Kidney epithelial cell (primary cell): ENCODE data around the gene CDKN2AIP. TPM values are rescaled to one million over a fixed set of nuclear protein-coding genes. Genes with fewer than 3 reads are reported as not detected.

Experiments
- DNase-seq: peaks from one replicate; pipeline ENCODE4 v3.0.0-alpha.2; 2010; ENCODE audit warnings: low read depth
- H3K27me3 ChIP-seq: 2 replicates; pipeline ENCODE4 v1.6.0; 2011; ENCODE audit warnings: low read length; ENCODE audit not compliant: control insufficient read depth, insufficient read depth
- H3K36me3 ChIP-seq: 2 replicates; pipeline ENCODE4 v1.5.1; 2011; ENCODE audit warnings: low read length; ENCODE audit not compliant: control insufficient read depth, insufficient read depth
- H3K4me3 ChIP-seq: 2 replicates; pipeline ENCODE4 v1.5.1; 2011; ENCODE audit warnings: low read depth, mild to moderate bottlenecking, control low read depth, low read length
- total RNA-seq: library from RNA; depleted of rRNA; stranded (reverse); fragments of >200 nt; gene quantifications from 2 replicates; pipeline ENCODE4 v1.2.3, GENCODE V29; 2015
- TF ChIP-seq, protein P1 (sequence below): IDR thresholded peaks from 2 replicates; pipeline ENCODE4 v1.5.1; 2011; ENCODE audit warnings: mild to moderate bottlenecking, moderate library complexity, low read length, control low read depth, inconsistent platforms; ENCODE audit not compliant: insufficient read depth, poor library complexity, severe bottlenecking

The CDKN2AIP gene
- total RNA-seq, 1 donor from 2014 or later, result 28.5 TPM

- DNase-seq, result no peak
- TF ChIP-seq, protein P1, sequence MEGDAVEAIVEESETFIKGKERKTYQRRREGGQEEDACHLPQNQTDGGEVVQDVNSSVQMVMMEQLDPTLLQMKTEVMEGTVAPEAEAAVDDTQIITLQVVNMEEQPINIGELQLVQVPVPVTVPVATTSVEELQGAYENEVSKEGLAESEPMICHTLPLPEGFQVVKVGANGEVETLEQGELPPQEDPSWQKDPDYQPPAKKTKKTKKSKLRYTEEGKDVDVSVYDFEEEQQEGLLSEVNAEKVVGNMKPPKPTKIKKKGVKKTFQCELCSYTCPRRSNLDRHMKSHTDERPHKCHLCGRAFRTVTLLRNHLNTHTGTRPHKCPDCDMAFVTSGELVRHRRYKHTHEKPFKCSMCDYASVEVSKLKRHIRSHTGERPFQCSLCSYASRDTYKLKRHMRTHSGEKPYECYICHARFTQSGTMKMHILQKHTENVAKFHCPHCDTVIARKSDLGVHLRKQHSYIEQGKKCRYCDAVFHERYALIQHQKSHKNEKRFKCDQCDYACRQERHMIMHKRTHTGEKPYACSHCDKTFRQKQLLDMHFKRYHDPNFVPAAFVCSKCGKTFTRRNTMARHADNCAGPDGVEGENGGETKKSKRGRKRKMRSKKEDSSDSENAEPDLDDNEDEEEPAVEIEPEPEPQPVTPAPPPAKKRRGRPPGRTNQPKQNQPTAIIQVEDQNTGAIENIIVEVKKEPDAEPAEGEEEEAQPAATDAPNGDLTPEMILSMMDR, result no peak
- Histone ChIP-seq H3K4me3 (no peak overlapping the region), H3K36me3 (no peaks in the 10 kb centered on the region), H3K27me3 (no peaks in the 10 kb centered on the region)
Observed at GRCh38 chr4:183436417-183436816, 8.0 kb upstream of the CDKN2AIP start.

DNA sequence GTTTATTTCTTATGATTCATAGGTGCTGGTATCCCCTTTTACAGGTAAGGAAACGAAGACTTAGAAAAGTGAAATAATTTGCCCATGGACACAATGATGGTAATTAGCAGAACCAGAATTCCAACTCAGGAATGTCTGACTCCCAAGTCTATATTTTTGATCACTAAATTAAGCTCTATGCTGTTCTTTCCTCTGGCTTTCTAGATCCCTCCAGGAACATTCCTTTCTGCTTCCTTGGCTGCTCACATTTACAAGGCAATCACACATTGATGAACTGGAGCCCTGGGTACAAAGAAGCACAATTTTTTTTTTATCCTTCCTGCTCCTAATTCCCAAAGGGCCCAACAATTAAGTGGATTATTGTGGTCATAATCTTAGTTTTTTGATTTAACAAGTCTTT is 7.0 kb upstream of the CDKN2AIP start:
- Histone ChIP-seq H3K4me3 (no peak overlapping the region), H3K36me3 (no peaks in the 10 kb centered on the region), H3K27me3 (no peaks in the 10 kb centered on the region)
- TF ChIP-seq, protein P1, result no peak
- no peak for DNase-seq

GRCh38 chr4:183438458-183439113 is 5.8 kb upstream of the CDKN2AIP start:
- Histone ChIP-seq H3K27me3 (no peaks in the 10 kb centered on the region), H3K4me3 (no peak overlapping the region), H3K36me3 (no peaks in the 10 kb centered on the region)
- TF ChIP-seq, protein P1, result no peak
- peak; percentile 98 for DNase-seq

DNA sequence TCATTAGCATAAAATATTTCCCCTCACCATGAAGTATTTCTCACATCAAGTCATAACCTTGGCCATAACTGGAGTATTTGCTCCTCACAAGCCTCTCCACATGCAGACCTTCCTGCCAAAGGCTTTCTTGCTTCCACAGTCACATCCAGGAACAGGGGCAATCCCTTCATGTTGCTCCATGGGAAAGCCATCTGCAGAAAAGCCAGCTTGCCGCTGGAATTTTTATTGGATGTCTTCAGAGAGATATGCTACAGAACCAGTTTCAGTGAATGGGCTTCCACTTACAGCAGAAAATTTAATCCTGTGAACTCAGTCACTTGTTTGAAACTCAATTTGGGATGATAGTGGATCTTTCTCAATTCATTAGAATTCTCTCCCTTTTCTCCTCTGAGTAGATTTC is 3.2 kb upstream of the CDKN2AIP start:
- Histone ChIP-seq H3K4me3 (no peak overlapping the region), H3K27me3 (no peaks in the 10 kb centered on the region), H3K36me3 (peaks cover under 1% of the 10 kb centered on the region)
- no peak for DNase-seq
- TF ChIP-seq, protein P1, result no peak

DNA sequence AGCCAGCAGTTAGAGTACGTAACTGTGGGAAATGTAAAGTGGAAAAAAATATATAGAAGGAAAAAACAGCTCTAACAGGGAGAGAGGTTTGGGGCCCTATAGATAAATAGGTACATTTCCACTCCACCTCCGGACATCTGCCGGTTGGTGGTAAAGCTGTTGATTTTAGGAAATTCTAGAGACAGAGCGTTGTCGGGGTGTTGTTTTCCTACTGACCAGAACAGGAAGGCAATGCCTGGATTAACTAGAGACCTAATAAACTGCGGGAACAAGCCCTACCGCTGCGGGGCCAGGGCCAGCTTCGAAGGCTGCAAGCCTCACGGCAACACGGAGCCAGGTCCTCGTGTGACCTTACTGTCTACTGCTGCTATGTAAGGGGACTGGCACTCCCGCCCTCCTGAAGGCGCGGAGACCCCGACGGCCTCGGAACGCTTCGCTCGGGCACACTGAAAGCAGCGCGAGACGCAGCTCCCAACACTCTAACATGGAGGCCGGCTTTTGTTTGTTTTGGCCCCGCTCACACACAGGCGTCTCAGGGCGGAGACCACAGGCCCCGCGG is 702 bp upstream of the CDKN2AIP start:
- TF ChIP-seq, protein P1, result no peak
- H3K36me3 ChIP-seq, result peaks cover 4% of the 10 kb centered on the region
- peak overlapping the region; percentile 97 for H3K4me3 ChIP-seq
- no peaks in the 10 kb centered on the region for H3K27me3 ChIP-seq
- DNase-seq, result no peak

GRCh38 chr4:183445097-183445428 is 627 bp downstream of the CDKN2AIP start:
- peaks cover 4% of the 10 kb centered on the region for H3K36me3 ChIP-seq
- H3K27me3 ChIP-seq, result no peaks in the 10 kb centered on the region
- TF ChIP-seq, protein P1, result no peak
- H3K4me3 ChIP-seq, result peak overlapping the region; percentile 97
- DNase-seq, result no peak
